Effector CD8-positive, alpha-beta T cell (primary cell): ENCODE data around the gene GFOD2.
"Not testable (repeated sequence)": the region's sequence is repeated elsewhere in the genome, so short reads cannot be mapped to it uniquely, and the experiment has no call there.

ENCODE experiments used
- DNase-seq: peaks from one replicate; lab custom pipeline; 2025; lab: John Stamatoyannopoulos, UW

GFOD2 gene

GRCh38 chr16:67704110-67704509 lies 15.0 kb downstream of the GFOD2 start:
- no peak for DNase-seq

DNA sequence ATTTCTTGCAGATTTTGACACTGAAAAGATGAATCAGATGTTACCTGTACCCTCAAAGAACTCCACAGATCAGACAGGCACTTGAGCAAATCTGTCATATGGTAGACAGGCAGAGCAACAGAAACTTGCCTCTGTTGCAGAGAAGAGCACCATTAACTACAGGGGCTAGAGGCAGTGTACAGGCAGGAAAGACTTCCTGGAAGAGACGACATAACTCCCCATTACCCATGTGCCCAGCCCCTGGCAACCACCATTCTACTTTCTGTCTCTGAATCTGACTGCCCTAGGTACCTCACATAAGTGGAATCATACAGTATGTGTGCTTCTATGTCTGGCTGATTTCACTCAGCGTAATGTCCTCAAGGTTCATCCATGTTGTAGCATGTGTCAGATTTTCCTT lies 15.5 kb downstream of the GFOD2 start:
- DNase-seq: no peak

GRCh38 chr16:67702130-67702529 lies 17.0 kb downstream of the GFOD2 start:
- no peak for DNase-seq

DNA sequence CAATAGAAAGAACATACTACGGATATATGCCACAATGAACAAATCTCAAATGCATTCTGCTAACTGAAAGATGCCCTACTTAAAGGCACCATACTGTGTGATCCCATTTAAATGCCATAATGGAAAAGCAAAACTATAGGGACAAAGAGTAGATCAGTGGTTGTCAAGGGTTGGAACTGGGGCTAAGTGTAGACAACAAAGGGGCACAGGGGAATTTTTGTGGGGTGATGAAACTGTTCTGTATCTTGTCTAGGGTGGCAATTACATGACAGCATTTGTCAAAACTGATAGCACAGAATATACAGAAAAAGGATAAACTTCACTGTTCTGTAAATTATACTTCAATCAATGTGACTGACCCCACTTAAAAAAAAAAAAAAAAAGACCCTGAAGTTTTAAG lies 17.7 kb downstream of the GFOD2 start:
- DNase-seq: no peak

DNA sequence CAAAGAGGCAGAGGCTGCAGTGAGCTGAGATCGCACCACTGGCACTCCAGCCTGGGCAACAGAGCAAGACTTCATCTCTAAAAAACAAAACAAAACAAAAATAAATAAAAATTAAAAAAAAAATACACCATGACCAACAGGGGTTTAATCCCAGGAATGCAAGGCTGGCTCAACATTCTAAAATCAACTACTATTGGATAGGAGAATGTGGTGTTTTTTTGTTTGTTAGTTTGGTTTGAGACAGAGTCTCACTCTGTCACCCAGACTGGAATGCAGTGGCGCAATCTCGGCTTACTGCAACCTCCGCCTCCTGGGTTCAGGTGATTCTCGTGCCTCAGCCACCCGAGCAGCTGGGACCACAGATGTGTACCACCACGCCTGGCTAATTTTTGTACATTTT lies 19.9 kb downstream of the GFOD2 start:
- DNase-seq: no peak

DNA sequence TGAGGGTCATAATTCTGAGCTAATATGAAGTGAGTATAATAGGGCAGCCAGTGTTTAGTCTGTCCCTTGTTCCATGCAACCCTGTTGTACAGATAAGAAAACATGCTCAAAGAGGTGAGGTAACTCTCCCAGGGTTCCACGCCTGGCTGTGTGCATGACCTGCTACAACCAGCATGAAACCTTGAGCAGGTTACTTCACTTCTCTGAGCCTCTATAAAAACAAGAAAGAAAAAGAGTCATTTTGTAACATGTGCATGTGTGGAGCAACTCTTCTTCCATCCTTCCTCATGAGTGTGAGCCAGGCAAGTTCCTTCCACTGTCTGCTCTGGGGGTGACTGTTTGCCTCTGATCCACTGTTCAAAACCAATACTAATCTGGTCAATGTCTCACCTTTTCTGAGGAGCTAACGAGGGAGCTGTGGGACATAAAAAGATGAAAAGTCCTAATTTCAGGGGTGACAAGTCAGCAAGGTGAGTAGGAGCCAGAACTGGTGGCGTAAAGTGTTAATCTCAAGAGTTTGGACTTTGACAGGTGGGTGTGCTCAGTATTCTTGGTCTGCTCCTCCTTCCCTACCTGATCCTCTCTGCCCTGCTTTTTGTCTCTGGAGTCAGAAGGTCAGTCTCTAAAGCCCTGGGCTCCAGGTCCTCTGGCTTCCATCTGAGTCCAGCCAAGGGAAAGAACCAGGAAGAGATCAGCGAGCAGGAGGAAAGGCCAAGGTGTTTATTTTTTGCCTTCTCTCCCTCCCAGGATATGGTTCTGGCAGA lies 21.5 kb downstream of the GFOD2 start:
- DNase-seq: no peak

GRCh38 chr16:67694611-67695010 lies 24.5 kb downstream of the GFOD2 start:
- no peak for DNase-seq

- DNase-seq: not testable (repeated sequence)
Measured at GRCh38 chr16:67693517-67694285, 25.4 kb downstream of the GFOD2 start.

- DNase-seq: no peak
Measured at GRCh38 chr16:67685388-67686112, 33.6 kb downstream of the GFOD2 start.

DNA sequence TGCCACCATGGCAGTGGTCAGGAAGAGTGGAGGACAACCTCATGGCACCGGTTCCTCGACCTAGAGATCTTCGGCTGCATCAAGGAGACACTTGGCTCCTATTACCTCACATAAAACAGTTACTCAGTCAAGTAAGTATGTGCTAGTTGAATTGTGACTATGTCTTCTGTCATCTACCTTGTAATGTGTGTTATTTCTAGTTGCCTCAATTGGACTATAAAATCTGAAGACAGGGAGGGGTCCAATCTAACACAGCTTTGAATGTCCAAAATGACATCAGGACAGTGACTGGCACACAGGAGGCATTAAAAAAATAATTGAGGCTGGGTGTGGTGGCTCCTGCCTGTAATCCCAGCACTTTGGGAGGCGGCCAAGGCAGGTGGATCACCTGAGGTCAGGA lies 35.3 kb downstream of the GFOD2 start:
- DNase-seq: no peak

GRCh38 chr16:67679935-67680897 lies 38.9 kb downstream of the GFOD2 start:
- DNase-seq: no peak

GRCh38 chr16:67678354-67679023 lies 40.6 kb downstream of the GFOD2 start:
- no peak for DNase-seq

- DNase-seq: no peak
Measured at GRCh38 chr16:67677712-67678111, 41.4 kb downstream of the GFOD2 start.

GRCh38 chr16:67676939-67677338 lies 42.2 kb downstream of the GFOD2 start:
- no peak for DNase-seq

DNA sequence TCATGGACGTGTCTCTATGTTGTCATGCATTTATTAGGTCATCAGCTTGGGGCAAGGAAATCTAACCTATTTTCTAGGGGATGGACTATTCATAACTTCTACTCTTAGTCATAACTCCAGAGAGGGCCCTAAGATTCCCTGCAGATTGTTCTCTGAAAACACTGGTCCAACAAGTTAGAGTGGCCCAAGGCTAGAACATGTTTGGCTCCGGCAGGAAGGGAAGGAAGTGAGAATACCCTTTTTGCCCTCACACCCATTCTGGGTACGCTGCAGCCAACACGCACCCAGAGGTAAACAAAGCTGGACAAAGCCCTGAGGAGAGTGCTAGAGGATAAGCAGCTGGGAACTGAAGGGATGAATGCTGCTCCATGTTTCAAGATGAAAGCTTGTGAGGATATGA lies 42.6 kb downstream of the GFOD2 start:
- DNase-seq: no peak

DNA sequence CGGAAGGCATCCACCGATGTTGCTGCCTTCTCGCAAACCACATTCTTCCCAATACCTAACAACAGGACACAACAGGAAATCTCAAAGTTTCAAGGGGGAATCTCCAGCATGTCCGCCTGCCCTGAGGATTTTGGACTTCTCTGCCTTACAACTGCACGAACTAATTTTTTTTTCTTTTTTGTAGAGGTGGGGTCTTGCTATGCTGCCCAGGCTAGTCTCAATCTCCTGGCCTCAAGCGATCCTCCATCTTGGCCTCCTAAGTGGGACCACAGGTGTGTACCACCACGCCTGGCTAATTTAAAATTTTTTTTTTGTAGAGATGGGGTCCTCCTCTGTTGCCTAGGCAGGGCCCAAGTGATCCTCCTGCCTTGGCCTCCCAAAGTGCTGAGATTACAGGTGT lies 43.1 kb downstream of the GFOD2 start:
- no peak for DNase-seq

DNA sequence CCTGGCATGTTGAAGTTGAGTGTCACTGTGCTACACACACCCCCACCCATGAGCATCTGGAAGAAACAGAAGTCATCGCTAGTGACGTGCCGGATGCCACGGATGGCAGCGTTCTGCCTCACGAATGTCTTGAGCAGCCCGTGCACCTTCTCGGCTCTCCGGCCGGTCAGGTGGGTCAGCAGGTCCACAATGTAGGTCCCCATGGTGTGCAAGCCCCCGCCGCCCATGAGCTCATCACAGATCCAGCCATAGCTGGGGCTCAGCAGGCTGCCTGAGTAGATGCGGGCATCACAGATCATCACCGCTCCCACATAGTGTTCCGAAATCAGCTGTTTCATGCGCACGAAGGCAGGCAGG lies 43.6 kb downstream of the GFOD2 start:
- DNase-seq: no peak

- DNase-seq: no peak
Measured at GRCh38 chr16:67674851-67675578, 44.1 kb downstream of the GFOD2 start.

GRCh38 chr16:67673712-67674580 lies 45.2 kb downstream of the GFOD2 start:
- no peak for DNase-seq
